UCSD-AML1 (cell line): ENCODE data around the gene TMEM72.
A peak's percentile ranks its signal among the peaks of the same experiment; 100 is the strongest.

ENCODE experiments used
- DNase-seq: peaks from one replicate; lab custom pipeline; 2025; ENCODE audit not compliant: unreplicated experiment; lab: John Stamatoyannopoulos, UW

Gene TMEM72

GRCh38 chr10:44954042-44954441 is 42.9 kb downstream of the TMEM72 start:
- DNase-seq = no peak

GRCh38 chr10:44954962-44955361 is 43.8 kb downstream of the TMEM72 start:
- DNase-seq = no peak

GRCh38 chr10:44955413-44956070 is 44.4 kb downstream of the TMEM72 start:
- DNase-seq = no peak

GRCh38 chr10:44956226-44956625 is 45.1 kb downstream of the TMEM72 start:
- no peak for DNase-seq

GRCh38 chr10:44956717-44957706 is 45.9 kb downstream of the TMEM72 start:
- DNase-seq = no peak

- DNase-seq = no peak
These were observed 47.2 kb downstream of the TMEM72 start for GRCh38 chr10:44958196-44958897.

GRCh38 chr10:44958898-44959246 is 47.7 kb downstream of the TMEM72 start:
- DNase-seq = no peak

- DNase-seq = peak; percentile 89
These were observed 48.3 kb downstream of the TMEM72 start, which contains the start of gene RASSF4 for GRCh38 chr10:44959247-44960087. RASSF4 (plus strand) TSS chr10:44959802; CDS start chr10:44970203, 10,401 bp downstream.

GRCh38 chr10:44960088-44960460 is 48.9 kb downstream of the TMEM72 start:
- DNase-seq = no peak

GRCh38 chr10:44960482-44961229 is 49.5 kb downstream of the TMEM72 start:
- DNase-seq = no peak

- no peak for DNase-seq
These were observed 50.1 kb downstream of the TMEM72 start for GRCh38 chr10:44961230-44961571.

- no peak for DNase-seq
These were observed 51.0 kb downstream of the TMEM72 start for GRCh38 chr10:44961931-44962750.

GRCh38 chr10:44962870-44963738 is 52.0 kb downstream of the TMEM72 start:
- no peak for DNase-seq

- no peak for DNase-seq
These were observed 52.9 kb downstream of the TMEM72 start for GRCh38 chr10:44963772-44964633.

GRCh38 chr10:44965104-44965503 is 54.0 kb downstream of the TMEM72 start:
- DNase-seq = no peak

GRCh38 chr10:44965651-44966097 is 54.5 kb downstream of the TMEM72 start:
- no peak for DNase-seq

GRCh38 chr10:44966129-44966815 is 55.1 kb downstream of the TMEM72 start:
- no peak for DNase-seq
